Left lung (tissue), 10 donors: Measurements from ENCODE around the gene PROX1. TPM values are rescaled to one million over a fixed set of nuclear protein-coding genes. Genes with fewer than 3 reads are reported as not detected.

Experiments
- ATAC-seq: fragments of 200-7000 bp; cut with Tn5 transposase; one replicate; pipeline ENCODE4 v1.9.1; 2020; ENCODE audit warnings: moderate library complexity
- DNase-seq, 4 donors: peaks; one replicate each; pipeline ENCODE4 v3.0.0-alpha.2; 2013 to 2020
- H3K27ac ChIP-seq, 2 donors: fragments of 200-600 bp; sonication (generic) in 1 of 2; one replicate each; pipeline versions ENCODE4 v1.5.0 to v1.8.0; 2020 to 2021
- H3K27me3 ChIP-seq, 2 donors: fragments of 200-600 bp; sonication (generic) in 1 of 2; one replicate each; pipeline versions ENCODE4 v1.5.0 to v1.8.0; 2020 to 2021
- H3K36me3 ChIP-seq, 2 donors: fragments of 200-600 bp; sonication (generic) in 1 of 2; one replicate each; pipeline versions ENCODE4 v1.5.0 to v1.8.0; 2020 to 2021
- H3K4me1 ChIP-seq, 2 donors: fragments of 200-600 bp; one replicate each; pipeline ENCODE4 v1.8.0; 2021
- H3K4me3 ChIP-seq, 2 donors: fragments of 200-600 bp; sonication (generic) in 1 of 2; one replicate each; pipeline versions ENCODE4 v1.5.0 to v1.8.0; 2020 to 2021; ENCODE audit warnings: mild to moderate bottlenecking in 1 of 2
- H3K9me3 ChIP-seq, 2 donors: fragments of 200-600 bp; sonication (generic) in 1 of 2; one replicate each; pipeline versions ENCODE4 v1.5.0 to v1.8.0; 2020 to 2021
- intact Hi-C, 2 donors: fragments of 100-400 bp; cut with DNase I; formaldehyde crosslinking; loops; one replicate each; pipeline versions ENCODE4 v1.11.2 to v1.14.2; 2022
- polyA plus RNA-seq, 6 donors: library from polyadenylated mRNA; unstranded; fragments of 120-200 nt; gene quantifications; one replicate each; pipeline ENCODE4 v1.2.1, GENCODE V29; 2013; ENCODE audit not compliant: insufficient read length in 6 of 6
- total RNA-seq, 2 donors: library from RNA; stranded (reverse); fragmentation: NEBNext Ultra II Directional; extraction: Animal tissue kit (Norgen Biotek cat#: 25700); gene quantifications; one replicate each; pipeline ENCODE4 v1.2.1, GENCODE V29; 2021
- TF ChIP-seq, protein P1 (sequence below), 2 donors: fragments of 200-600 bp; sonication (generic) in 1 of 2; IDR thresholded peaks; one replicate each; pipeline versions ENCODE4 v1.5.0 to v1.8.0; 2021; ENCODE audit warnings: antibody characterized with exemption in 2 of 2
- donor health status: DM: no; HTN: yes; CAD: no.
- donor health status: DM: no; HTN: no; CAD: no.

Gene PROX1
- total and polyA plus RNA-seq, 8 donors: 6.2 to 15.3 (median 9.1) TPM

GRCh38 chr1:213958346-213958745, 29.4 kb upstream of the PROX1 start:
- intact Hi-C loops: no loop called here
- Histone ChIP-seq H3K4me1 (no peaks in the 10 kb centered on the region), H3K27ac (no peak overlapping the region), H3K36me3 (no peaks in the 10 kb centered on the region), H3K27me3 (no peaks in the 10 kb centered on the region), H3K4me3 (no peak overlapping the region), H3K9me3 (no peaks in the 10 kb centered on the region)
- no peak for DNase-seq
- TF ChIP-seq, protein P1, sequence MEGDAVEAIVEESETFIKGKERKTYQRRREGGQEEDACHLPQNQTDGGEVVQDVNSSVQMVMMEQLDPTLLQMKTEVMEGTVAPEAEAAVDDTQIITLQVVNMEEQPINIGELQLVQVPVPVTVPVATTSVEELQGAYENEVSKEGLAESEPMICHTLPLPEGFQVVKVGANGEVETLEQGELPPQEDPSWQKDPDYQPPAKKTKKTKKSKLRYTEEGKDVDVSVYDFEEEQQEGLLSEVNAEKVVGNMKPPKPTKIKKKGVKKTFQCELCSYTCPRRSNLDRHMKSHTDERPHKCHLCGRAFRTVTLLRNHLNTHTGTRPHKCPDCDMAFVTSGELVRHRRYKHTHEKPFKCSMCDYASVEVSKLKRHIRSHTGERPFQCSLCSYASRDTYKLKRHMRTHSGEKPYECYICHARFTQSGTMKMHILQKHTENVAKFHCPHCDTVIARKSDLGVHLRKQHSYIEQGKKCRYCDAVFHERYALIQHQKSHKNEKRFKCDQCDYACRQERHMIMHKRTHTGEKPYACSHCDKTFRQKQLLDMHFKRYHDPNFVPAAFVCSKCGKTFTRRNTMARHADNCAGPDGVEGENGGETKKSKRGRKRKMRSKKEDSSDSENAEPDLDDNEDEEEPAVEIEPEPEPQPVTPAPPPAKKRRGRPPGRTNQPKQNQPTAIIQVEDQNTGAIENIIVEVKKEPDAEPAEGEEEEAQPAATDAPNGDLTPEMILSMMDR (IDR thresholded peaks at IDR 0.05): no peak
- ATAC-seq: no peak

DNA sequence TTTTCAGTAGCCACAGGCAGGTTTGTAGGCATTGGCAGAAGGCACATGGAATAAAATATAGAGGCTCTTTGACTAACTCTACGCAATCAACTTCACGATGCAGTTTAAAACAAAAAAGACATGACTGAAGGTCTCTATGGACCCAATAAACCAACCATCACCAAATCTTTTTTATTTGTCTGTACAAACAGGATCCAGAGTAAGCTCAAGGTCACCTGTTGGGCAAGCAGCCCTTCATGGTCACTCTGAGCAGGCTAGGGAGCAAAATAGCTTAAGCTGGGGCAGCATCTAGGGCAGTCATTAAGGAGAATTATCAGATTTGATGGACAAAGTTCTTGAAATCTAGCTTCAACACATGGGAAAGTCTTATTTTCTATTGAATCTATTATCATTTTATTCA, 26.8 kb upstream of the PROX1 start:
- no peak for ATAC-seq
- intact Hi-C loops: no loop called here

GRCh38 chr1:213962508-213962907, 25.3 kb upstream of the PROX1 start:
- no peak for DNase-seq
- H3K36me3 ChIP-seq: no peaks in the 10 kb centered on the region
- intact Hi-C loops: no loop called here
- H3K4me3 ChIP-seq: no peak overlapping the region
- H3K4me1 ChIP-seq: no peaks in the 10 kb centered on the region
- no peak overlapping the region for H3K27ac ChIP-seq
- H3K9me3 ChIP-seq: no peaks in the 10 kb centered on the region
- no peak for ATAC-seq
- TF ChIP-seq, protein P1 (IDR thresholded peaks at IDR 0.05): no peak
- no peaks in the 10 kb centered on the region for H3K27me3 ChIP-seq

More for the DNA sequence above, 26.8 kb upstream of the PROX1 start:
- Histone ChIP-seq H3K36me3 (no peaks in the 10 kb centered on the region), H3K9me3 (no peaks in the 10 kb centered on the region), H3K4me3 (no peak overlapping the region), H3K27me3 (no peaks in the 10 kb centered on the region), H3K4me1 (no peaks in the 10 kb centered on the region), H3K27ac (no peak overlapping the region)
- DNase-seq: no peak
- TF ChIP-seq, protein P1 (IDR thresholded peaks at IDR 0.05): no peak

- Histone ChIP-seq H3K4me3 (no peak overlapping the region), H3K9me3 (no peaks in the 10 kb centered on the region), H3K4me1 (no peaks in the 10 kb centered on the region), H3K36me3 (no peaks in the 10 kb centered on the region), H3K27me3 (peaks cover 0 to 5% of the 10 kb centered on the region in 2 donors), H3K27ac (no peak overlapping the region)
- intact Hi-C loops: no loop called here
- DNase-seq (no peak), ATAC-seq (no peak)
- TF ChIP-seq, protein P1 (IDR thresholded peaks at IDR 0.05): no peak
Measured at GRCh38 chr1:213966122-213966521, 21.7 kb upstream of the PROX1 start.

DNA sequence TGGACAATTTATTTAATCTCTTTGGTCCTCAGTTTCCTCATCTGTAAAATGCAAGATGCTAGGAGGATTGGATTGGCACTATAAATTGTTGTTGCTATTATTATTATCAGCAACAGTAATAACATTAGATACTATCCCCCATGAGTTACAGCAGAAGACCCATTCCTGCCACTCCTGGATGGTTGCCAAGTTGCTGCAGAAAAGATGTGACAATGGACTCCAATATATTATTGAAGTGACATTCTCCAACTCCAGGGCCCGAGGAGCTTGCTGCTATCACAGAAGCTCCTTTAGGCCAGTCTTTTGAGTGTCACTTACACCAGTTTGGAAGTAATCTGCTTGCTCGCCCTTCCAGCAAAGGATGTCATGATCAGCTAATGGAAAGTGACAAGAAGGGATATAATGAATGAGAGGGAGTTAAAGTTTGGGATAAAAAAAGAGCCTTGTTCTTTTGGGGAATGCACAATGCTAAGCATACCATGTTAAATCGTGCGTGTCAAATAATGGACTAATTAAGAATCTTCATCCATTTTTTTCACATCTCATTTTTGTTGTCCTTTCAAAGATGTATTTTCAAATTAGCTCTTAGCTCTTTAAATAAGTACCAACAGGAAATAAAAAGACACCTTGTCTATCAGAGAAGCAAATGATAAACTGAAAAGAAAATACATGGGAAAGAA, 19.5 kb upstream of the PROX1 start:
- Histone ChIP-seq H3K27ac (no peak overlapping the region), H3K9me3 (no peaks in the 10 kb centered on the region), H3K36me3 (no peaks in the 10 kb centered on the region), H3K4me3 (no peak overlapping the region), H3K4me1 (no peaks in the 10 kb centered on the region), H3K27me3 (peaks cover 0 to 5% of the 10 kb centered on the region in 2 donors)
- DNase-seq: no peak
- ATAC-seq: no peak
- intact Hi-C loops: no loop called here
- TF ChIP-seq, protein P1 (IDR thresholded peaks at IDR 0.05): no peak
